Hematopoietic multipotent progenitor cell treated with erythropoietin and hydrocortisone succinate and interleukin-3 and kit ligand, for 4 days (in vitro differentiated cells): ENCODE measurements around the gene WDR7.

ENCODE experiments used
- DNase-seq: peaks from one replicate; pipeline ENCODE4 v3.0.0-alpha.2; 2015

Gene WDR7

GRCh38 chr18:56815926-56816325 lies 164.8 kb downstream of the WDR7 start:
- no peak for DNase-seq

GRCh38 chr18:56823986-56824565 lies 172.9 kb downstream of the WDR7 start:
- no peak for DNase-seq

GRCh38 chr18:56825321-56825720 lies 174.2 kb downstream of the WDR7 start:
- DNase-seq, result peak; percentile 46

- peak; percentile 6 for DNase-seq
Measured at GRCh38 chr18:56825878-56826277, 174.7 kb downstream of the WDR7 start.

- no peak for DNase-seq
Measured at GRCh38 chr18:56831988-56832387, 180.8 kb downstream of the WDR7 start.

GRCh38 chr18:56835331-56835730 lies 184.2 kb downstream of the WDR7 start:
- DNase-seq, result no peak

- DNase-seq, result no peak
Measured at GRCh38 chr18:56836173-56836572, 185.0 kb downstream of the WDR7 start.

GRCh38 chr18:56841836-56842235 lies 190.7 kb downstream of the WDR7 start:
- no peak for DNase-seq

GRCh38 chr18:56843241-56843640 lies 192.1 kb downstream of the WDR7 start:
- DNase-seq, result no peak

- DNase-seq, result peak; percentile 69
Measured at GRCh38 chr18:56844556-56844955, 193.4 kb downstream of the WDR7 start.

GRCh38 chr18:56851774-56852173 lies 200.6 kb downstream of the WDR7 start:
- no peak for DNase-seq

- DNase-seq, result no peak
Measured at GRCh38 chr18:56853961-56854360, 202.8 kb downstream of the WDR7 start.

- DNase-seq, result no peak
Measured at GRCh38 chr18:56861244-56861643, 210.1 kb downstream of the WDR7 start.

- DNase-seq, result peak; percentile 85
Measured at GRCh38 chr18:56869189-56869777, 218.1 kb downstream of the WDR7 start.

GRCh38 chr18:56870982-56871381 lies 219.8 kb downstream of the WDR7 start:
- DNase-seq, result no peak

GRCh38 chr18:56872140-56872539 lies 221.0 kb downstream of the WDR7 start:
- no peak for DNase-seq

GRCh38 chr18:56873441-56874140 lies 222.4 kb downstream of the WDR7 start:
- peak; percentile 24 for DNase-seq

GRCh38 chr18:56878711-56879110 lies 227.6 kb downstream of the WDR7 start:
- DNase-seq, result no peak

GRCh38 chr18:56884511-56884910 lies 233.4 kb downstream of the WDR7 start:
- DNase-seq, result no peak

- DNase-seq, result no peak
Measured at GRCh38 chr18:56888978-56889377, 237.8 kb downstream of the WDR7 start.

- DNase-seq, result no peak
Measured at GRCh38 chr18:56889621-56890020, 238.5 kb downstream of the WDR7 start.

- no peak for DNase-seq
Measured at GRCh38 chr18:56890632-56891031, 239.5 kb downstream of the WDR7 start.

GRCh38 chr18:56891116-56891515 lies 240.0 kb downstream of the WDR7 start:
- no peak for DNase-seq

GRCh38 chr18:56891870-56892269 lies 240.7 kb downstream of the WDR7 start:
- peak; percentile 3 for DNase-seq

- DNase-seq, result no peak
Measured at GRCh38 chr18:56897122-56897521, 246.0 kb downstream of the WDR7 start.
